H1 (cell line): Measurements from ENCODE around the gene KLF2.

Source experiments
- CREB1 ChIP-seq: IDR thresholded peaks from 2 replicates; pipeline ENCODE4 v1.6.1; 2012; ENCODE audit warnings: inconsistent platforms
- CTCF ChIP-seq, 3 experiments: IDR thresholded peaks; 1 replicate in 2 of 3; 2 replicates in 1 of 3; pipeline versions ENCODE4 v1.5.1 to v1.6.1; 2011; ENCODE audit warnings: low read length in 3 of 3, mild to moderate bottlenecking in 3 of 3, inconsistent platforms in 2 of 3, low read depth in 1 of 3, moderate library complexity in 1 of 3; ENCODE audit not compliant: insufficient read depth in 1 of 3; ENCODE audit errors: control extremely low read depth in 1 of 3
- EZH2 ChIP-seq: fragments of 200-600 bp; sonication (generic); IDR thresholded peaks from 2 replicates; pipeline ENCODE4 v1.7.1; 2012; ENCODE audit warnings: low read depth, mild to moderate bottlenecking, moderate library complexity, low read length, inconsistent platforms; ENCODE audit not compliant: severe bottlenecking
- JUN ChIP-seq: IDR thresholded peaks from 2 replicates; pipeline ENCODE4 v1.6.1; 2011; ENCODE audit warnings: low read depth, mild to moderate bottlenecking, improper control_type of control experiment, low read length
- POLR2A ChIP-seq, 2 experiments: IDR thresholded peaks; 1 replicate in 1 of 2; 2 replicates in 1 of 2; pipeline ENCODE4 v1.6.1; 2011; ENCODE audit warnings: low read depth in 2 of 2, low read length in 2 of 2, mild to moderate bottlenecking in 2 of 2; ENCODE audit errors: control extremely low read depth in 1 of 2
- POLR2AphosphoS5 ChIP-seq: IDR thresholded peaks from 2 replicates; pipeline ENCODE4 v1.6.1; 2011; ENCODE audit warnings: low read depth, low read length
- RAD21 ChIP-seq, 2 experiments: IDR thresholded peaks in 1 of 2; conservative IDR thresholded peaks in 1 of 2; 2 replicates each; pipeline ENCODE4 v1.6.1; 2011; ENCODE audit warnings: low read depth in 2 of 2, low read length in 2 of 2, improper control_type of control experiment in 1 of 2, inconsistent platforms in 1 of 2, mild to moderate bottlenecking in 1 of 2, moderate library complexity in 1 of 2
- SUZ12 ChIP-seq: fragments of 200-600 bp; sonication (generic); IDR thresholded peaks from 2 replicates; pipeline ENCODE4 v1.6.1; 2012; ENCODE audit warnings: mild to moderate bottlenecking, inconsistent platforms, low read length, moderate library complexity, mixed read lengths
- TAF1 ChIP-seq: IDR thresholded peaks from 2 replicates; pipeline ENCODE4 v1.6.1; 2011; ENCODE audit warnings: mild to moderate bottlenecking, low read depth, low read length
- USF2 ChIP-seq: IDR thresholded peaks from 2 replicates; pipeline ENCODE4 v1.6.1; 2011; ENCODE audit warnings: low read length, improper control_type of control experiment
- ZNF274 ChIP-seq: IDR thresholded peaks from 2 replicates; pipeline ENCODE4 v1.7.0; 2012; ENCODE audit warnings: low read length, borderline replicate concordance; ENCODE audit errors: extremely low read depth

DNA sequence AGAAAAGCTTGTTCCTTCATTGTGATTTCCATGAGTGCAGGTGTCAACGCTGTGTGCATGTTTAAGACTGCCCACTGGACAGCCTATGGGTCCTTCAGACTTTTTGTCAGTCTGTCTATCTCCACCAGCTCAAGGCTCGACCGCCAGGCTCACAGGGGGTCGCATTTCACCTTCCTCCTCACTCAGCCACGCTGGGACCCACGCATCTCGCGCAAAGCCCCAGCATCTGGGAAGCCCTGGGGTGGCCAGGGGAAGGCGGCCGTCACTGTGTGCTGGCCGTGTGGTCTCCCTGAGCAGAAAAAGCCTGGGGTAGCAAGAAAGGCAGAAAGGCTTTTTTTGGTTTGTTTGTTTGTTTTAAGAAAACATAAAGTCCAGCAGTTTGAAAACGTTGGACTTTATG, 48.5 kb downstream of the KLF2 start:
- TF ChIP-seq CTCF (IDR thresholded peaks at IDR 0.05; ENCODE audit: control extremely low read depth in 1 of 3, insufficient read depth in 1 of 3, low read depth in 1 of 3, low read length in 3 of 3) (no peak), POLR2A (IDR thresholded peaks at IDR 0.05; ENCODE audit: control extremely low read depth in 1 of 2, low read depth in 2 of 2, low read length in 2 of 2) (no peak), CREB1 (no peak), TAF1 (no peak), ZNF274 (no peak), EZH2 (no peak), JUN (no peak), POLR2AphosphoS5 (no peak), USF2 (no peak), SUZ12 (no peak), RAD21 (IDR thresholded peaks at IDR 0.05 in 1 of 2, conservative IDR thresholded peaks at IDR 0.05 in 1 of 2; ENCODE audit: low read depth in 2 of 2, low read length in 2 of 2) (no peak)
